Loucy (cell line): Measurements from ENCODE around the gene INO80B.

Experiments used
- EZH2phosphoT487 ChIP-seq: fragments of 200-600 bp; IDR thresholded peaks from 2 replicates; pipeline ENCODE4 v1.6.1; 2018; ENCODE audit warnings: antibody characterized with exemption, mild to moderate bottlenecking, moderate library complexity, borderline replicate concordance
- TF ChIP-seq, protein P1 (sequence below): fragments of 200-600 bp; sonication (generic); conservative IDR thresholded peaks from 2 replicates; pipeline ENCODE4 v1.5.1; 2014; ENCODE audit warnings: mild to moderate bottlenecking, antibody characterized with exemption, low read length

DNA sequence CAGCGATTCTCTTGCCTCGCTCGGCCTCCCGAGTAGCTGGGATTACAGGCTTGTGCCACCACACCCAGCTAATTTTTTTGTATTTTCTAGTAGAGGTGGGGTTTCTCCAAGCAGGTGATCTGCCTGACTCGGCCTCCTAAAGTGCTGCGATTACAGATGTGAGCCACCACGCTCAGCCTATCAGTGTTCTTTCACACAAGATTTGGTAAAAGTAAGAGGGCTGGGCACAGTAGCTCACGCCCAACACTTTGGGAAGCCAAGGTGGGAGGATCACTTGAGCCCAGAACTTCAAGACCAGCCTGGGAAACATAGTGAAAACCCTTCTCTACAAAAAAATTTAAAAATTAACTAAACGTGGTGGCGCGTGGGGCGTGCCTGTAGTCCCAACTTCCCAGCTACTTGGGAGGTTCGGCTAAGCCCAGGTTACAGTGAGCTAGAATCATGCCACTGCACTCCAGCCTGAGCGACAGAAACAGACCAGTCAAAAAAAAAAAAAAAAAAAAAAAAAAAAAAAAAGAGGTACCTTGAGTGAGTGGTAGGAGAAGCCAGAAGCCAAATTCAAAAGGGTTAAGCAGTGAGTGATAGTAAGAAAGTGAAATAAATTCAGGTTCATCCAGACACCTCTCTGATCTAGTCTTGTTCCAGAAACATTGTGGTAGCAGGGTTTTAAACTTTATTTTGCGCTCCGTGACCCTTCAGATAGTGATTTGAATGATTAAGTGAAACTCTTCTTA is 16.6 kb downstream of the INO80B start:
- TF ChIP-seq, protein P1, sequence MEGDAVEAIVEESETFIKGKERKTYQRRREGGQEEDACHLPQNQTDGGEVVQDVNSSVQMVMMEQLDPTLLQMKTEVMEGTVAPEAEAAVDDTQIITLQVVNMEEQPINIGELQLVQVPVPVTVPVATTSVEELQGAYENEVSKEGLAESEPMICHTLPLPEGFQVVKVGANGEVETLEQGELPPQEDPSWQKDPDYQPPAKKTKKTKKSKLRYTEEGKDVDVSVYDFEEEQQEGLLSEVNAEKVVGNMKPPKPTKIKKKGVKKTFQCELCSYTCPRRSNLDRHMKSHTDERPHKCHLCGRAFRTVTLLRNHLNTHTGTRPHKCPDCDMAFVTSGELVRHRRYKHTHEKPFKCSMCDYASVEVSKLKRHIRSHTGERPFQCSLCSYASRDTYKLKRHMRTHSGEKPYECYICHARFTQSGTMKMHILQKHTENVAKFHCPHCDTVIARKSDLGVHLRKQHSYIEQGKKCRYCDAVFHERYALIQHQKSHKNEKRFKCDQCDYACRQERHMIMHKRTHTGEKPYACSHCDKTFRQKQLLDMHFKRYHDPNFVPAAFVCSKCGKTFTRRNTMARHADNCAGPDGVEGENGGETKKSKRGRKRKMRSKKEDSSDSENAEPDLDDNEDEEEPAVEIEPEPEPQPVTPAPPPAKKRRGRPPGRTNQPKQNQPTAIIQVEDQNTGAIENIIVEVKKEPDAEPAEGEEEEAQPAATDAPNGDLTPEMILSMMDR = no peak
- TF ChIP-seq EZH2phosphoT487 = no peak
